Measurements from ENCODE around the gene P2RY6.

The P2RY6 gene

GRCh38 chr11:73314117-73314961 is 42.2 kb downstream of the P2RY6 start:
- DNase-seq (ENCODE audit: low spot score): no peak

- no peak for DNase-seq (ENCODE audit: low spot score)
Observed at GRCh38 chr11:73315293-73316020, 43.3 kb downstream of the P2RY6 start.

- DNase-seq (ENCODE audit: low spot score): no peak
Observed at GRCh38 chr11:73316422-73316821, 44.3 kb downstream of the P2RY6 start.

- DNase-seq (ENCODE audit: low spot score): no peak
Observed at GRCh38 chr11:73317373-73317772, 45.2 kb downstream of the P2RY6 start.

- DNase-seq (ENCODE audit: low spot score): no peak
Observed at GRCh38 chr11:73317803-73318202, 45.7 kb downstream of the P2RY6 start.

GRCh38 chr11:73318501-73319011 is 46.4 kb downstream of the P2RY6 start:
- DNase-seq (ENCODE audit: low spot score): no peak

GRCh38 chr11:73320763-73321603 is 48.8 kb downstream of the P2RY6 start:
- no peak for DNase-seq (ENCODE audit: low spot score)

GRCh38 chr11:73321604-73322381 is 49.7 kb downstream of the P2RY6 start:
- peak; percentile 46 for DNase-seq (ENCODE audit: low spot score)

- DNase-seq (ENCODE audit: low spot score): no peak
Observed at GRCh38 chr11:73322382-73323306, 50.5 kb downstream of the P2RY6 start.

- no peak for DNase-seq (ENCODE audit: low spot score)
Observed at GRCh38 chr11:73323464-73323863, 51.3 kb downstream of the P2RY6 start.

GRCh38 chr11:73324116-73324515 is 52.0 kb downstream of the P2RY6 start:
- DNase-seq (ENCODE audit: low spot score): no peak

- DNase-seq (ENCODE audit: low spot score): no peak
Observed at GRCh38 chr11:73324665-73325035, 52.5 kb downstream of the P2RY6 start.

- no peak for DNase-seq (ENCODE audit: low spot score)
Observed at GRCh38 chr11:73325036-73325981, 53.2 kb downstream of the P2RY6 start.

GRCh38 chr11:73326929-73327811 is 55.0 kb downstream of the P2RY6 start:
- no peak for DNase-seq (ENCODE audit: low spot score)

- DNase-seq (ENCODE audit: low spot score): no peak
Observed at GRCh38 chr11:73327812-73328364, 55.8 kb downstream of the P2RY6 start.

GRCh38 chr11:73330569-73331093 is 58.5 kb downstream of the P2RY6 start:
- peak; percentile 55 for DNase-seq (ENCODE audit: low spot score)

All from SK-N-DZ (cell line).